GM19193 (cell line): ENCODE data around the gene HOXD13.

Experiments used
- POLR2A ChIP-seq: IDR thresholded peaks from 4 replicates; pipeline ENCODE4 v1.6.1; 2011; ENCODE audit not compliant: insufficient read depth, insufficient read length; ENCODE audit errors: extremely low read depth

Gene HOXD13

GRCh38 chr2:176134035-176134434 lies 41.5 kb downstream of the HOXD13 start:
- no peak for TF ChIP-seq POLR2A

DNA sequence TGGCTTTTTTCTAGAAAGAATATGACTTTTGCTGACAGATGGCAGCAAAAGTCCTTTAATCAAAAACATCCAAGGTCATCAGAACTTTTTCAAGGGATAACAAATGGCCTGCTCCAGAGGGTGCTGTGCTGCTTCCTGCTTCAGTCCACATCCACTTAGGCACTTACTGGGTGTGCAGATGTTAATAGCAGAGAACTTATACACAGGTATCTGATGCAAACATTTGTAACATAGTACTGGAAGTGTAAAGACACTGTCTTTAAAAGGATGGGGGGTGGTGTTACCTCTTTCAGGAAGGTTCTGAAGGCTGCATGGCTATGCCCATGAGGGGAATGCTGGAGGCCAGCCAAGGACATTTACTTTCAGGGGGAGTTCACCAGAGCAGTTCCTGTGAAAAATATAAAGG lies 42.5 kb downstream of the HOXD13 start:
- TF ChIP-seq POLR2A, result no peak

GRCh38 chr2:176136374-176137251 lies 44.1 kb downstream of the HOXD13 start:
- no peak for TF ChIP-seq POLR2A

DNA sequence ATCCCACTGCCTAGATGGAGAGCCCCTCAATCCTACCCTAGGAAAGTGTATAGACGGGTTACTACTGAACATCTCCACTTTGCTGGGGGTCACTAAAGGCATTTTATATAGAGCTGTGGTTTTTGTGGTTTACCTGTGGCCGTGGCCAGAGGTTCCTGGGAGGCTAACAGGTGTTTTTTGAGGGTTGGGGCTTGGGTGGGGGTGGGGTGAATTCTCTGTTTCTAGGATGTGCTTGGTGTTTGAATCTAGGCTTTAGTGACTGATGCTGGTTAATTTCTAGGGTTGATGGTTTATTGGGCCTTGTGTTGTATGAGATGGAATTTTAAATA lies 44.7 kb downstream of the HOXD13 start:
- TF ChIP-seq POLR2A, result no peak

DNA sequence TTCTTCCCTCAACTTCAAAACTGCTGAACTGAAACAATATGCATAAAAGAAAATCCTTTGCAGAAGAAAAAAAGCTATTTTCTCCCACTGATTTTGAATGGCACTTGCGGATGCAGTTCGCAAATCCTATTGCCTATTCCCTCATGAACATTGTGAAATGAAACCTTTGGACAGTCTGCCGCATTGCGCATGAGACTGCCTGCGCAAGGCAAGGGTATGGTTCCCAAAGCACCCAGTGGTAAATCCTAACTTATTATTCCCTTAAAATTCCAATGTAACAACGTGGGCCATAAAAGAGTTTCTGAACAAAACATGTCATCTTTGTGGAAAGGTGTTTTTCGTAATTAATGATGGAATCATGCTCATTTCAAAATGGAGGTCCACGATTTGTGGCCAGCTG lies 45.4 kb downstream of the HOXD13 start:
- no peak for TF ChIP-seq POLR2A

- no peak for TF ChIP-seq POLR2A
Observed at GRCh38 chr2:176138526-176138922, 46.0 kb downstream of the HOXD13 start.

DNA sequence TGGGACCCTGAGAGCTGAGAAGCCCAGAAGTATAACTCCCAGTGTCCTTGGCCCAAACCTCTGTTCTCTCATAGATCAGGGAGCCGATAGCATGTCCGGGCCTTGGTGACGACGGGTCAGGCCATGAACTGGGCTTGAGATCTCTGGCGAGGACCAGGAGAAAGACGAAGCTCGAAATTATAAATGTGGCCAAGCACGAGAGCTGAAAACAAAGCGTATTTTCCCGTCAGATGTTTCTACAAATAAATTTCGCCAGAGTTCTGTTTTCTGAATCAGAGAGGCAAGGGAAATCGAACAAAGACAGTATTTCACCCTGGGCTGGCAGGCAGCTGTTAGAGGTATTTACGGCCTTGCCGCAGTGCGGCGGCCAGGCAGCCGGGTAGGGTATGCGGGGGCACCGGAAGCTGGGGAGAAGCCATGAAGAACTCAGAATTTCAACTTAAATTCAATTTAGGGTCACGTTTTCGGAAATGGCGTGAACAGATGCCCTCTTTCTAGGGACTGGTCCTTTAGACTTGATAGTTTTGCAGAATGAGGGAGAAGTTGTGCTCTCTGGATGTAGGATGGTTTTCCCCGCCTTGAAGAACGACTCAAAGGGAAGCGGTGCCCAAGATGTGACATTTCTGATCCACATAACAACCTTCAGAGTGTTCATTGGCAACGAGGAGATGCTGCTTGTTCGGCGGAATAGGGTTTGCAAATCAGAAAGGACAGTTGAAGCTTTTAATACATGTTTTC lies 46.6 kb downstream of the HOXD13 start:
- no peak for TF ChIP-seq POLR2A

- no peak for TF ChIP-seq POLR2A
Observed at GRCh38 chr2:176139661-176140512, 47.4 kb downstream of the HOXD13 start.

- TF ChIP-seq POLR2A, result no peak
Observed at GRCh38 chr2:176140513-176141317, 48.2 kb downstream of the HOXD13 start.

DNA sequence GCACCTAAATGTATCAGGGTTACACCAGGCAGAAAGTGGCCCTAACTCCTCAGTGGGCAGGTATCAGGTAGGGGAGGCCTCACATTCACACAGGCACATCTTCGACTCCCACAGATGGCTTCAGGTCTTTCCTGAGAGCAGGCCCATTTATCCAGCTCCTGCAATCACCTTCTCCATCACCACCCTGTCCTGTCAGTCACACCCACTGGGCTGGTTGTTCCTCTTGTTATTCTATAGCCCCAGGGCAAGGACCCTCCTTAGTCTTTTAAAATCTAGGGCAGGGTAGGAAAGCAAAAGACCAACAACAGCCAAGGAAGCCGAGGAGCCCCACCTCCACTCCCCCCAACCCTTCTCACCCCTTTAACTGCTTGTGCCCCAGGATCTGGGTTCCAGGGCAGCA lies 49.8 kb downstream of the HOXD13 start:
- TF ChIP-seq POLR2A, result no peak
